ENCODE results near the gene RNF31. TPM values are rescaled to one million over a fixed set of nuclear protein-coding genes. Genes with fewer than 3 reads are reported as not detected.

Gene RNF31
- total and polyA plus RNA-seq, 7 donors, result 13.6 to 57.8 (median 31.9) TPM

- intact Hi-C loops (cut with DNase I), result no loop called here
- H3K36me3 ChIP-seq, result peaks cover 4 to 32% (median 7%) of the 10 kb centered on the region in 4 donors
- H3K27me3 ChIP-seq, result no peaks in the 10 kb centered on the region
- H3K4me1 ChIP-seq, result peaks cover 0 to 34% (median 31%) of the 10 kb centered on the region in 4 donors
- TF ChIP-seq EP300 (IDR thresholded peaks at IDR 0.05) (no peak), CTCF (IDR thresholded peaks at IDR 0.05) (no peak), POLR2AphosphoS5 (IDR thresholded peaks at IDR 0.05) (no peak), POLR2A (IDR thresholded peaks at IDR 0.05) (no peak)
- no peak overlapping the region for H3K4me3 ChIP-seq
- H3K27ac ChIP-seq, result no peak overlapping the region
- no peak for DNase-seq
- H3K9me3 ChIP-seq, result no peaks in the 10 kb centered on the region
- 95 to 97% methylated on average over 5 of the region's 5 CpGs for WGBS, 2 donors
These were observed 29.3 kb downstream of the RNF31 start for GRCh38 chr14:24176599-24176998.

GRCh38 chr14:24177041-24177825, 29.9 kb downstream of the RNF31 start:
- Histone ChIP-seq H3K4me3 (no peak overlapping the region), H3K27ac (no peak overlapping the region), H3K27me3 (no peaks in the 10 kb centered on the region), H3K9me3 (no peaks in the 10 kb centered on the region), H3K36me3 (peaks cover 4 to 37% (median 8%) of the 10 kb centered on the region in 4 donors), H3K4me1 (peaks cover 0 to 29% (median 26%) of the 10 kb centered on the region in 4 donors)
- 91% methylated on average over 12 of the region's 12 CpGs for WGBS, 2 donors
- intact Hi-C loops (cut with DNase I), result no loop called here
- TF ChIP-seq CTCF (IDR thresholded peaks at IDR 0.05), result no peak
- TF ChIP-seq EP300 (IDR thresholded peaks at IDR 0.05), result no peak
- no peak for DNase-seq

- Histone ChIP-seq H3K4me1 (peaks cover 0 to 23% (median 19%) of the 10 kb centered on the region in 4 donors), H3K27me3 (no peaks in the 10 kb centered on the region), H3K27ac (peak overlapping the region in 2 of 4 donors; percentile 88 to 93), H3K9me3 (no peaks in the 10 kb centered on the region), H3K36me3 (peaks cover 5 to 44% (median 11%) of the 10 kb centered on the region in 4 donors), H3K4me3 (no peak overlapping the region)
- 95 to 96% methylated on average over 14 of the region's 14 CpGs for WGBS, 2 donors
- TF ChIP-seq EP300 (IDR thresholded peaks at IDR 0.05) (no peak), POLR2AphosphoS5 (IDR thresholded peaks at IDR 0.05) (no peak), POLR2A (IDR thresholded peaks at IDR 0.05) (no peak), CTCF (IDR thresholded peaks at IDR 0.05) (no peak)
- intact Hi-C loops (cut with DNase I), result no loop called here
- DNase-seq, result no peak
These were observed 30.6 kb downstream of the RNF31 start for GRCh38 chr14:24177891-24178290.

GRCh38 chr14:24178399-24179178, 31.3 kb downstream of the RNF31 start:
- DNase-seq, result no peak
- H3K27ac ChIP-seq, result peak overlapping the region; percentile 64 to 93 (median 87)
- intact Hi-C loops (cut with DNase I), result no loop called here

More at GRCh38 chr14:24178399-24179178, 31.3 kb downstream of the RNF31 start:
- H3K4me3 ChIP-seq, result no peak overlapping the region
- peaks cover 0 to 20% (median 19%) of the 10 kb centered on the region in 4 donors for H3K4me1 ChIP-seq
- H3K36me3 ChIP-seq, result peaks cover 6 to 51% (median 17%) of the 10 kb centered on the region in 4 donors
- H3K9me3 ChIP-seq, result no peaks in the 10 kb centered on the region
- H3K27me3 ChIP-seq, result no peaks in the 10 kb centered on the region
- TF ChIP-seq POLR2A (IDR thresholded peaks at IDR 0.05) (no peak), EP300 (IDR thresholded peaks at IDR 0.05) (no peak), CTCF (IDR thresholded peaks at IDR 0.05) (no peak), POLR2AphosphoS5 (IDR thresholded peaks at IDR 0.05) (no peak)
- WGBS, 2 donors, result 92% methylated on average over 12 of the region's 12 CpGs

All from sigmoid colon (tissue), 7 donors.